Measurements from ENCODE around the gene PLCH1.
"Not testable (repeated sequence)": the region's sequence is repeated elsewhere in the genome, so short reads cannot be mapped to it uniquely, and the experiment has no call there.

Gene PLCH1

DNA sequence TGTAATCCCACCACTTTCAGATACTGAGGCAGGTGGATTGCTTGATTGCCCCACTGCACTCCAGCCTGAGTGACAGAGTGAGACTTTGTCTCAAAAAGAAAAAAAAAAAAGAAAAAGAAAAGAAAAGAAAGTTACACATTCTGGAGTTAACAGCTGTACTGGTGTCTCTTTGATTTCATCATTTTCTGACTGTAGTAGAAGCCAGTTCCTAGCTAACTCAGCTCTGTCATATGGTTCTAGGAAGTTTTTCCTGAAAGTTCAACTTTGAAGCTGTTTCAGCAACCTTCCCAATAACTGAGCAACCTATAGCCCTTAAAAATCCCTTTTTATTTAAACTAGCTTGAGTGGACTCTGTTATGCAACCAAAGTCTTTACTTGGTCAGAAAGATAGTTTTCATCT lies 346.8 kb downstream of the PLCH1 start:
- DNase-seq, result no peak
- H3K79me2 ChIP-seq (ENCODE audit: insufficient read depth, low read length), result no peaks in the 10 kb centered on the region
- no peak overlapping the region for H3K27ac ChIP-seq (ENCODE audit: low read length)
- H3K9ac ChIP-seq (ENCODE audit: low read depth, low read length), result no peak overlapping the region
- H2AFZ ChIP-seq (ENCODE audit: low read depth, low read length), result no peak overlapping the region
- no peak for ATAC-seq (ENCODE audit: insufficient read depth, low read depth)
- H3K27me3 ChIP-seq (ENCODE audit: insufficient read depth, low read length, poor library complexity), result no peaks in the 10 kb centered on the region
- no peaks in the 10 kb centered on the region for H4K20me1 ChIP-seq (ENCODE audit: insufficient read depth, low read length)
- H3K4me2 ChIP-seq (ENCODE audit: insufficient read depth, low read length), result no peak overlapping the region
- TF ChIP-seq, protein P1, sequence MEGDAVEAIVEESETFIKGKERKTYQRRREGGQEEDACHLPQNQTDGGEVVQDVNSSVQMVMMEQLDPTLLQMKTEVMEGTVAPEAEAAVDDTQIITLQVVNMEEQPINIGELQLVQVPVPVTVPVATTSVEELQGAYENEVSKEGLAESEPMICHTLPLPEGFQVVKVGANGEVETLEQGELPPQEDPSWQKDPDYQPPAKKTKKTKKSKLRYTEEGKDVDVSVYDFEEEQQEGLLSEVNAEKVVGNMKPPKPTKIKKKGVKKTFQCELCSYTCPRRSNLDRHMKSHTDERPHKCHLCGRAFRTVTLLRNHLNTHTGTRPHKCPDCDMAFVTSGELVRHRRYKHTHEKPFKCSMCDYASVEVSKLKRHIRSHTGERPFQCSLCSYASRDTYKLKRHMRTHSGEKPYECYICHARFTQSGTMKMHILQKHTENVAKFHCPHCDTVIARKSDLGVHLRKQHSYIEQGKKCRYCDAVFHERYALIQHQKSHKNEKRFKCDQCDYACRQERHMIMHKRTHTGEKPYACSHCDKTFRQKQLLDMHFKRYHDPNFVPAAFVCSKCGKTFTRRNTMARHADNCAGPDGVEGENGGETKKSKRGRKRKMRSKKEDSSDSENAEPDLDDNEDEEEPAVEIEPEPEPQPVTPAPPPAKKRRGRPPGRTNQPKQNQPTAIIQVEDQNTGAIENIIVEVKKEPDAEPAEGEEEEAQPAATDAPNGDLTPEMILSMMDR (IDR thresholded peaks at IDR 0.05; ENCODE audit: borderline replicate concordance, extremely low read depth, low read length, poor library complexity, severe bottlenecking), result no peak
- no peak for TF ChIP-seq EZH2 (IDR thresholded peaks at IDR 0.05; ENCODE audit: borderline replicate concordance, low read depth, low read length, severe bottlenecking)
- H3K4me3 ChIP-seq (ENCODE audit: low read depth in 1 of 2, low read length in 2 of 2), result no peak overlapping the region
- no peaks in the 10 kb centered on the region for H3K4me1 ChIP-seq (ENCODE audit: insufficient read depth, low read length)
- no peaks in the 10 kb centered on the region for H3K36me3 ChIP-seq (ENCODE audit: insufficient read depth, low read length)
- H3K9me3 ChIP-seq (ENCODE audit: insufficient read depth, low read length, severe bottlenecking), result peaks cover 2% of the 10 kb centered on the region

DNA sequence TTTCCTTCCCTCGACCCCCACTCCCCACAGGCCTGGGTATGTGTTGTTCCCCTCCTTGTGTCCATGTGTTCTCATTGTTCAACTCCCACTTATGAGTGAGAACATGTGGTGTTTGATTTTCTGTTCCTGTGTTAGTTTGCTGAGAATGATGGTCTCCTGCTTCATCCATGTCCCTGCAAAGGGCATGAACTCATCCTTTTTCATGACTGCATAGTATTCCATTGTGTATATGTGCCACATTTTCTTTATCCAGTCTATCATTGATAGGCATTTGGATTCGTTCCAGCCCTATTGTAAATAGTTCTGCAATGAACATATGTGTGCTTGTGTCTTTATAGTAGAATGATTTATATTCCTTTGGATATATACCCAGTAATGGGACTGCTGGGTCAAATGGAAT lies 350.0 kb downstream of the PLCH1 start:
- H3K27ac ChIP-seq (ENCODE audit: low read length); H2AFZ ChIP-seq (ENCODE audit: low read depth, low read length); H3K4me3 ChIP-seq (ENCODE audit: low read depth in 1 of 2, low read length in 2 of 2); H4K20me1 ChIP-seq (ENCODE audit: insufficient read depth, low read length); H3K9ac ChIP-seq (ENCODE audit: low read depth, low read length); ATAC-seq (ENCODE audit: insufficient read depth, low read depth); H3K79me2 ChIP-seq (ENCODE audit: insufficient read depth, low read length); H3K4me2 ChIP-seq (ENCODE audit: insufficient read depth, low read length); DNase-seq; H3K27me3 ChIP-seq (ENCODE audit: insufficient read depth, low read length, poor library complexity); H3K36me3 ChIP-seq (ENCODE audit: insufficient read depth, low read length); H3K4me1 ChIP-seq (ENCODE audit: insufficient read depth, low read length); H3K9me3 ChIP-seq (ENCODE audit: insufficient read depth, low read length, severe bottlenecking): not testable (repeated sequence)

DNA sequence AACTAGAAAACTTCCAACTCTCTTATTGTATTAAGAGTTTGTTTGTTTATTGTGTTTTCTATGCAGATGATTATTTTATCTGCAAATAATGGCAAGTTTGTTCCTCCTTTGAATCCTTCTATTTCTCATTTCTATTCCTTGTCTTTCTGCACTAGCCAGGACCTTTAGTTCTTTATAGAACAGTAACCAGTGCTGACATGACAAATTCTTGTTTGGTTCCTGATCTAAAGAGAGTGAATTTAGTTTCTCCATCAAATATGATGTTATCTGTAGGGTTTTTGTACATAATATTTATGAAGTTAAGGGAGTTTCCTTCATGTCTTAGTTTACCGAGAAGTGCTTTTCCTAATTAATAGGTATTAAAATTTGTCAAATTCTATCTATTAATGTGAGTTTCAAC lies 350.6 kb downstream of the PLCH1 start:
- Histone ChIP-seq H3K27me3 (ENCODE audit: insufficient read depth, low read length, poor library complexity) (no peaks in the 10 kb centered on the region), H3K9me3 (ENCODE audit: insufficient read depth, low read length, severe bottlenecking) (no peaks in the 10 kb centered on the region), H4K20me1 (ENCODE audit: insufficient read depth, low read length) (no peaks in the 10 kb centered on the region), H3K4me3 (ENCODE audit: low read depth in 1 of 2, low read length in 2 of 2) (no peak overlapping the region), H3K4me2 (ENCODE audit: insufficient read depth, low read length) (no peak overlapping the region), H3K36me3 (ENCODE audit: insufficient read depth, low read length) (no peaks in the 10 kb centered on the region), H3K27ac (ENCODE audit: low read length) (no peak overlapping the region), H3K79me2 (ENCODE audit: insufficient read depth, low read length) (no peaks in the 10 kb centered on the region), H2AFZ (ENCODE audit: low read depth, low read length) (no peak overlapping the region), H3K9ac (ENCODE audit: low read depth, low read length) (no peak overlapping the region), H3K4me1 (ENCODE audit: insufficient read depth, low read length) (no peaks in the 10 kb centered on the region)
- TF ChIP-seq, protein P1 (IDR thresholded peaks at IDR 0.05; ENCODE audit: borderline replicate concordance, extremely low read depth, low read length, poor library complexity, severe bottlenecking), result no peak
- TF ChIP-seq EZH2 (IDR thresholded peaks at IDR 0.05; ENCODE audit: borderline replicate concordance, low read depth, low read length, severe bottlenecking), result no peak
- ATAC-seq (ENCODE audit: insufficient read depth, low read depth) (no peak), DNase-seq (no peak)

DNA sequence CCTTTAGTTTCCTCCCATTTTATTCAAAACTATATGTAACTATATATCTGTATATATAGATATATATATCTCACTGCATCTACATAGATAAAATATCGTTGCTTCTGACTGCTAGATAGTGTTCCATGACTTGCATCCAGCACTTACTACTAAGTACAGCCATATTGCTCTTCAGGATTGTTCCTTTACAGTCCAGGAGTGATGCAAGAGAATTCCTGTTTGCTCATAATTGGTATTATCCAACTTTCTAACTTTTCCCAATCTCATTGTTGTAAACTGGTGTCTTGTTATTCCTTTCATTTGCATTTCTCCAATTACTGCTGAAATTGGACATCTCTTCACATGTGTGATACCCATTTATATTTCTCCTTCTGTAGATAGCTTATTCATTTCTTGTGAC lies 351.6 kb downstream of the PLCH1 start:
- H3K27me3 ChIP-seq (ENCODE audit: insufficient read depth, low read length, poor library complexity), result no peaks in the 10 kb centered on the region
- H3K4me3 ChIP-seq (ENCODE audit: low read depth in 1 of 2, low read length in 2 of 2), result no peak overlapping the region

More for the DNA sequence above, 351.6 kb downstream of the PLCH1 start:
- H2AFZ ChIP-seq (ENCODE audit: low read depth, low read length), result no peak overlapping the region
- no peak for TF ChIP-seq EZH2 (IDR thresholded peaks at IDR 0.05; ENCODE audit: borderline replicate concordance, low read depth, low read length, severe bottlenecking)
- DNase-seq, result no peak
- H3K27ac ChIP-seq (ENCODE audit: low read length), result no peak overlapping the region
- H3K9ac ChIP-seq (ENCODE audit: low read depth, low read length), result no peak overlapping the region
- no peak for ATAC-seq (ENCODE audit: insufficient read depth, low read depth)
- peaks cover 5% of the 10 kb centered on the region for H3K4me1 ChIP-seq (ENCODE audit: insufficient read depth, low read length)
- no peaks in the 10 kb centered on the region for H3K79me2 ChIP-seq (ENCODE audit: insufficient read depth, low read length)
- no peaks in the 10 kb centered on the region for H3K9me3 ChIP-seq (ENCODE audit: insufficient read depth, low read length, severe bottlenecking)
- no peak overlapping the region for H3K4me2 ChIP-seq (ENCODE audit: insufficient read depth, low read length)
- no peaks in the 10 kb centered on the region for H3K36me3 ChIP-seq (ENCODE audit: insufficient read depth, low read length)
- H4K20me1 ChIP-seq (ENCODE audit: insufficient read depth, low read length), result no peaks in the 10 kb centered on the region

Measured in DND-41 (cell line).